ENCODE data around the gene CHMP1B. TPM values are rescaled to one million over a fixed set of nuclear protein-coding genes. Genes with fewer than 3 reads are reported as not detected.

The CHMP1B gene
- total and polyA plus RNA-seq, 8 donors = 33.4 to 41.8 (median 38.7) TPM

DNA sequence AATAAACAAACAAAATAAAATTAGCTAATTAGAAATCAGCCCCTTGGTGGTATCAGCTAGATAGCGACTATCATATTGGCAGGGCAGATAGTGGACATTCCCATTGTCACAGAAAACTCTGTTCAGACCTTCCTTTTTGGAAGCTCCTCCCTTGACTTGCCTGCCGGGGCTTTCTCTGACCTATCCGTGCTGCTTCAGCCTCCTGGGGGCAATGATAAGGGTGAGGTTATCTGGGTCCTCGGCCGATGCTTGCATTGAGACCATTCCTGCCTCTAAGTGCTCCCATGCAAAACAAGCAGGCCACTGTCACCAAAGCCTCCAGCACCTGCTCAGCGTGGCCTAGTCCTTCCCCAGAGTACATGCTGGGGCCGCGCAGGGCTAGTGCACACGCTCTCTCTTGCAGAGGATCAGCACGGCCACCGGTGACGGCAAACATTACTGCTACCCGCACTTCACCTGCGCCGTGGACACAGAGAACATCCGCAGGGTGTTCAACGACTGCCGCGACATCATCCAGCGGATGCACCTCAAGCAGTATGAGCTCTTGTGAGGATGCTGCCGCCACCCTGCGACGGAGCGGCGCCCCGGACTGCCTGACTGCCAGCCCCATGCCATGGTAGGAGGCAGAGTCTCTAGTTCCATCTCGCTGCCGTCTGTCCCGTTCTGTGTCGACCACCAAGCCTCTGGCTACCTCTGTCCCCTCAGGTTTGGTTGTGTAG is 29.5 kb downstream of the CHMP1B start:
- TF ChIP-seq, protein P1, sequence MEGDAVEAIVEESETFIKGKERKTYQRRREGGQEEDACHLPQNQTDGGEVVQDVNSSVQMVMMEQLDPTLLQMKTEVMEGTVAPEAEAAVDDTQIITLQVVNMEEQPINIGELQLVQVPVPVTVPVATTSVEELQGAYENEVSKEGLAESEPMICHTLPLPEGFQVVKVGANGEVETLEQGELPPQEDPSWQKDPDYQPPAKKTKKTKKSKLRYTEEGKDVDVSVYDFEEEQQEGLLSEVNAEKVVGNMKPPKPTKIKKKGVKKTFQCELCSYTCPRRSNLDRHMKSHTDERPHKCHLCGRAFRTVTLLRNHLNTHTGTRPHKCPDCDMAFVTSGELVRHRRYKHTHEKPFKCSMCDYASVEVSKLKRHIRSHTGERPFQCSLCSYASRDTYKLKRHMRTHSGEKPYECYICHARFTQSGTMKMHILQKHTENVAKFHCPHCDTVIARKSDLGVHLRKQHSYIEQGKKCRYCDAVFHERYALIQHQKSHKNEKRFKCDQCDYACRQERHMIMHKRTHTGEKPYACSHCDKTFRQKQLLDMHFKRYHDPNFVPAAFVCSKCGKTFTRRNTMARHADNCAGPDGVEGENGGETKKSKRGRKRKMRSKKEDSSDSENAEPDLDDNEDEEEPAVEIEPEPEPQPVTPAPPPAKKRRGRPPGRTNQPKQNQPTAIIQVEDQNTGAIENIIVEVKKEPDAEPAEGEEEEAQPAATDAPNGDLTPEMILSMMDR (IDR thresholded peaks at IDR 0.05) = no peak
- Histone ChIP-seq H3K27me3 (no peaks in the 10 kb centered on the region), H3K9me3 (no peaks in the 10 kb centered on the region), H3K27ac (no peak overlapping the region), H3K4me3 (no peak overlapping the region), H3K4me1 (peaks cover 2 to 39% of the 10 kb centered on the region in 2 donors), H3K36me3 (peaks cover 0 to 33% of the 10 kb centered on the region in 2 donors)
- no peak for ATAC-seq
- intact Hi-C loops (cut with DNase I) = no loop called here
- no peak for DNase-seq

DNA sequence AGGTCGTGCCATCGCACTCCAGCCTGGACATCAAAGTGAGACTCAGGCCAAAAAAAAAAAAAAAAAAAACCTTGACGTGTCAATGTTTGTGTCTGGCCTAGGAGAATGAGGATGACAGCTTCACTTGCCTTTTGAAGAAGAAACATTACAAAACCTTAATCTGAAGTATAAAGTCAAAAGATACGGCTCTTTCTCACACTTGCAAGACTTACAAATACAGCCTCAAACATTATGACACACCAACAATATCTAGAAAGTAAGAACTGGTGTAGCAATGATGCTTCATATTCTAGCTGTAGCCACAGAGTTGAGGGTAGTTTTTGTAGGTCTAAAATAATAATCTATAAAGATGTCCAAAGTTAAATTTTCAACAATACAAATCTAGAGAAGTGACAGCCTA is 31.4 kb downstream of the CHMP1B start:
- H3K27ac ChIP-seq = peak overlapping the region; percentile 47 to 80
- no peak for ATAC-seq
- no peak for DNase-seq
- no peaks in the 10 kb centered on the region for H3K27me3 ChIP-seq
- intact Hi-C loops (cut with DNase I) = no loop called here
- H3K9me3 ChIP-seq = no peaks in the 10 kb centered on the region
- TF ChIP-seq, protein P1 (IDR thresholded peaks at IDR 0.05) = no peak
- no peak overlapping the region for H3K4me3 ChIP-seq
- H3K4me1 ChIP-seq = peaks cover 2 to 39% of the 10 kb centered on the region in 2 donors
- peaks cover 0 to 48% of the 10 kb centered on the region in 2 donors for H3K36me3 ChIP-seq

GRCh38 chr18:11883153-11883552 is 31.9 kb downstream of the CHMP1B start:
- Histone ChIP-seq H3K27me3 (no peaks in the 10 kb centered on the region), H3K36me3 (peaks cover 0 to 51% of the 10 kb centered on the region in 2 donors), H3K4me1 (peaks cover 2 to 39% of the 10 kb centered on the region in 2 donors), H3K9me3 (no peaks in the 10 kb centered on the region), H3K27ac (peak overlapping the region in 1 of 2 donors; percentile 80), H3K4me3 (no peak overlapping the region)
- DNase-seq = no peak
- intact Hi-C loops (cut with DNase I) = no loop called here
- TF ChIP-seq, protein P1 (IDR thresholded peaks at IDR 0.05) = no peak
- peak; percentile 17 for ATAC-seq

DNA sequence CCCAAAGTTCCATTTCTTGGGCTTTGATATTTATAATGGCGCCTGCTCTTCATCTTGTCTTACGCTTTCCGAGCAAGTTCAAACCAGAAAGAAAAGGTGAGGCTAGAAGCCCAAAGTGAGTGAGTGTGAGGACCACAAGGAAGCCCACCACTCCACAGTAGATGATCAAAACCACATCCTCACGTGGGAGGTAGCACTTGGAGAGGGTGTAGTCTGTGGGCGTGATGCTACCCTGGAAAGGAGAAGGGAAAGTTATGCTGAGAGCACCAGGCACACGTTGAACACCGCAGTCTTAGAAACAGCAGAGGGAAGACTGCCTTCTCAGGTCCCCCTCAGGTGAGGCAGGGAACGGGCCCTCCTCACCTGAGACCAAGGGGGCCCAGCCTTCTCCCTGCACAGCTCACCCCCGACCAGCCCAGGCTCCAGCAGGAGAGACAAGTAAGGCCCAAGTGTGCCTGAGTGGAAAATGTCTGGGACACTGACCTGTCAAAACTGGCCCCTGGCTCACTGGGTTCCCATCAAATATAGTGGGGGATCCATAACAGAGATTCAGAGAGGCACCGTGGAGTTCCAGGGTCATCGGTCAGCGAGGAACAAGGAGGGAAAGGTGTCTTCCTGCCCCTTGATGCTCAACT is 33.3 kb downstream of the CHMP1B start:
- H3K4me3 ChIP-seq = no peak overlapping the region
- H3K27ac ChIP-seq = peak overlapping the region in 1 of 2 donors; percentile 80
- no peaks in the 10 kb centered on the region for H3K9me3 ChIP-seq
- ATAC-seq (no peak), DNase-seq (no peak)
- no peaks in the 10 kb centered on the region for H3K27me3 ChIP-seq
- TF ChIP-seq, protein P1 (IDR thresholded peaks at IDR 0.05) = no peak
- H3K4me1 ChIP-seq = peaks cover 2 to 39% of the 10 kb centered on the region in 2 donors
- peaks cover 0 to 65% of the 10 kb centered on the region in 2 donors for H3K36me3 ChIP-seq
- intact Hi-C loops (cut with DNase I) = no loop called here

DNA sequence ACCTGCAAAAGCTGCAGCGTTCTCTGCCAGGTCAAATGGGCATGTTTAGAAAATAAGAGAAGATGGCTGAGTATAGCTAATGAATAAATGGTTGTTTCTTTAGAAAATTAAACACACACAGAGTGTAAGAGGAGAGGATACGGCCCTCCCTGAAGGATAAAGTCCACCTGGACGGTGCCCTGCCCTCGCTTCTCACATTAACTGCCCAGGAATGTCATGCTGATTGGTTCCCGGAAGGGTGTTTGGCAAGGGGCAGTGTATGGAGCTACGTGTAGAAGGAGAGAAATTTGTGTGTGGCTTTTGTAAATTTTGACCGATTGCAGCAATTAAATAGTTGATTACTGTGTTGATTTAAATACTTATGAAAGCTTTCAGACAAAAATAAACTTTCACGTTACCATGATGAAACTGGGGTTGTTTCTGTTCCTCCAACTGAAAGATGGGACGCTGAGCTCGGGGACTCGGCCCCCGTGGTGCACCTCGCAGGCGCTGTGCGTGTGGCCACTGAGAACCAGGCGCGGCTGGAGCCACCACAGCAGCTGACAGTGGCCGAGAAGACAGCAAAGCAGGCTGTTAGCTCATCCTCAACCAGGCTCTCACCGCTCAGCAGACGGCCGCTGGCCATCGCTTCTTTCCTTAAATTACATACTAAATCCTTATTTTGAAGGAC is 34.2 kb downstream of the CHMP1B start:
- ATAC-seq = no peak
- Histone ChIP-seq H3K27me3 (no peaks in the 10 kb centered on the region), H3K36me3 (peaks cover 0 to 74% of the 10 kb centered on the region in 2 donors), H3K27ac (peak overlapping the region in 1 of 2 donors; percentile 80), H3K4me1 (peaks cover 2 to 39% of the 10 kb centered on the region in 2 donors), H3K4me3 (no peak overlapping the region), H3K9me3 (no peaks in the 10 kb centered on the region)
- peak in 1 of 4 donors; percentile 44 for DNase-seq
- intact Hi-C loops (cut with DNase I) = no loop called here
- TF ChIP-seq, protein P1 (IDR thresholded peaks at IDR 0.05) = no peak
